C4-2B (cell line): ENCODE measurements around the gene INAFM1.

ENCODE experiments used
- CTCF ChIP-seq: fragments of 450-650 bp; conservative IDR thresholded peaks from 2 replicates; pipeline ENCODE4 v1.5.1; 2017; ENCODE audit warnings: mild to moderate bottlenecking
- ZFX ChIP-seq: fragments of 450-650 bp; IDR thresholded peaks from 2 replicates; pipeline ENCODE4 v1.6.1; 2017

GRCh38 chr19:47266401-47266941 is 8.2 kb upstream of the INAFM1 start:
- no peak for TF ChIP-seq CTCF
- no peak for TF ChIP-seq ZFX
